Panc1 (cell line): ENCODE data around the gene DYNLRB2. TPM values are rescaled to one million over a fixed set of nuclear protein-coding genes. Genes with fewer than 3 reads are reported as not detected.

Experiments used
- ATAC-seq: fragments of 200-7000 bp; cut with Tn5 transposase; 2 replicates; pipeline ENCODE4 v1.9.1; 2020; ENCODE audit warnings: mild to moderate bottlenecking, moderate library complexity
- BruUV-seq: library from RNA; stranded (reverse); fragments of 400-500 nt; replicated peaks from 2 replicates; lab custom pipeline; 2021; lab: Mats Ljungman, UMichigan
- CTCF ChIA-PET: fragments of 300-600 bp; sonication (Branson Sonifier 250); formaldehyde crosslinking; loops from one replicate; lab custom pipeline; 2022; ENCODE audit warnings: antibody characterized with exemption; lab: Charles Lee
- POLR2A ChIA-PET: fragments of 300-600 bp; sonication (Branson Sonifier 250); formaldehyde crosslinking; loops from one replicate; lab custom pipeline; 2022; ENCODE audit warnings: antibody characterized with exemption; lab: Charles Lee
- DNase-seq: peaks from one replicate; pipeline ENCODE4 v3.0.0-alpha.2; 2010; ENCODE audit warnings: low read depth, low spot score
- H3K27ac ChIP-seq: 2 replicates; pipeline ENCODE4 v1.5.1; 2011; ENCODE audit warnings: mild to moderate bottlenecking, low read length, inconsistent platforms
- H3K27me3 ChIP-seq: fragments of 200-500 bp; sonication (Bioruptor generic); 2 replicates; pipeline ENCODE4 v1.6.0; 2014; ENCODE audit warnings: low read length, inconsistent platforms; ENCODE audit not compliant: control insufficient read depth, insufficient read depth
- H3K36me3 ChIP-seq: fragments of 200-500 bp; sonication (Bioruptor generic); 2 replicates; pipeline ENCODE4 v1.5.1; 2014; ENCODE audit warnings: inconsistent platforms, mild to moderate bottlenecking, low read length, moderate library complexity; ENCODE audit not compliant: control insufficient read depth, insufficient read depth
- H3K4me1 ChIP-seq: 2 replicates; pipeline ENCODE4 v1.5.1; 2011; ENCODE audit warnings: inconsistent platforms, mild to moderate bottlenecking, low read length, moderate library complexity; ENCODE audit not compliant: control insufficient read depth, insufficient read depth
- H3K4me3 ChIP-seq, 2 experiments: 2 replicates each; pipeline ENCODE4 v1.5.1; 2011 to 2012; ENCODE audit warnings: low read depth in 2 of 2, low read length in 2 of 2, mild to moderate bottlenecking in 2 of 2, inconsistent platforms in 1 of 2, moderate library complexity in 1 of 2
- H3K9me3 ChIP-seq: fragments of 200-500 bp; sonication (Bioruptor generic); 2 replicates; pipeline ENCODE4 v1.5.1; 2014; ENCODE audit warnings: low read depth, mild to moderate bottlenecking, inconsistent platforms, low read length, moderate library complexity; ENCODE audit not compliant: control insufficient read depth, insufficient read depth
- POLR2AphosphoS5 ChIP-seq: IDR thresholded peaks from 2 replicates; pipeline ENCODE4 v1.6.1; 2012; ENCODE audit warnings: mild to moderate bottlenecking, low read depth, low read length, moderate library complexity
- REST ChIP-seq, 2 experiments: IDR thresholded peaks; 2 replicates each; pipeline ENCODE4 v1.6.1; 2011 to 2012; ENCODE audit warnings: low read depth in 2 of 2, control low read depth in 1 of 2, low read length in 1 of 2, mild to moderate bottlenecking in 1 of 2, moderate library complexity in 1 of 2; ENCODE audit not compliant: insufficient read depth in 1 of 2
- SIN3A ChIP-seq: IDR thresholded peaks from 2 replicates; pipeline ENCODE4 v1.6.1; 2012; ENCODE audit warnings: low read depth, mild to moderate bottlenecking, low read length, moderate library complexity, borderline replicate concordance; ENCODE audit not compliant: insufficient read depth
- TCF7L2 ChIP-seq: IDR thresholded peaks from 2 replicates; pipeline ENCODE4 v1.6.1; 2011; ENCODE audit warnings: mild to moderate bottlenecking, low read depth, low read length, inconsistent platforms
- in situ Hi-C: cut with HindIII; loops from 2 replicates; pipeline ENCODE4 v1.10.0; 2016; ENCODE audit warnings: low sequenced_read_pairs, low pct_unique_long_range_greater_than_20kb
- intact Hi-C: fragments of 100-400 bp; cut with micrococcal nuclease; formaldehyde crosslinking; loops from one replicate; pipeline ENCODE4 v1.10.0; 2022; ENCODE audit not compliant: unreplicated experiment
- total RNA-seq: library from RNA; stranded (reverse); gene quantifications from one replicate; pipeline ENCODE4 v1.2.1, GENCODE V29; 2021; ENCODE audit not compliant: unreplicated experiment
- TF ChIP-seq, protein P1 (sequence below): fragments of 450-650 bp; IDR thresholded peaks from 2 replicates; pipeline ENCODE4 v1.5.1; 2017; ENCODE audit warnings: mild to moderate bottlenecking

Gene DYNLRB2
- total RNA-seq, 1 experiment from 2014 or later: not detected

DNA sequence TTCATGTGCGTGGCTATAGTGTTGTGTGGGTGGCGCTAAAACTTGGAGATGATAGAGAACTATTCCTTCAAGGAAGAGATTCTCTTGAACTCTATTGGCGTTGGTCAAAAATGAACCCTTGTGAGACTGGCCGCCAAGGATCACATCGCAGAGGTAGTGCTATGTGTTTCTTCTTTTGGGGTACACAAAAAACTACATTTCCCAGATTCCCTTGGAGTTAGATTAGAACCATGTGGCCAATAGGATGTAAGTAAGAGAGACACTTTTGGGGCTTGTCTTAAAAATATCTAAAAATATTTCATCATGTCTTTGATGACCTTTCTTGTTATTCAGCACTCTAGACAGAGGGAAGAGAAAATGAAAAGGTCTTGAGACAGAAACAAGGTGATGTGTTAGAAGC lies 25.4 kb upstream of the DYNLRB2 start:
- H3K4me3 ChIP-seq: no peak overlapping the region
- ChIA-PET POLR2A (no interaction called here), CTCF (no interaction called here)
- no peaks in the 10 kb centered on the region; the same call in 1 of the 2 replicates for H3K27me3 ChIP-seq
- no peaks in the 10 kb centered on the region for H3K9me3 ChIP-seq
- no peaks in the 10 kb centered on the region for H3K4me1 ChIP-seq
- in situ Hi-C loops (no loop called here), intact Hi-C loops (no loop called here)
- BruUV-seq: no TSS peak
- no peak for TF ChIP-seq TCF7L2
- TF ChIP-seq, protein P1, sequence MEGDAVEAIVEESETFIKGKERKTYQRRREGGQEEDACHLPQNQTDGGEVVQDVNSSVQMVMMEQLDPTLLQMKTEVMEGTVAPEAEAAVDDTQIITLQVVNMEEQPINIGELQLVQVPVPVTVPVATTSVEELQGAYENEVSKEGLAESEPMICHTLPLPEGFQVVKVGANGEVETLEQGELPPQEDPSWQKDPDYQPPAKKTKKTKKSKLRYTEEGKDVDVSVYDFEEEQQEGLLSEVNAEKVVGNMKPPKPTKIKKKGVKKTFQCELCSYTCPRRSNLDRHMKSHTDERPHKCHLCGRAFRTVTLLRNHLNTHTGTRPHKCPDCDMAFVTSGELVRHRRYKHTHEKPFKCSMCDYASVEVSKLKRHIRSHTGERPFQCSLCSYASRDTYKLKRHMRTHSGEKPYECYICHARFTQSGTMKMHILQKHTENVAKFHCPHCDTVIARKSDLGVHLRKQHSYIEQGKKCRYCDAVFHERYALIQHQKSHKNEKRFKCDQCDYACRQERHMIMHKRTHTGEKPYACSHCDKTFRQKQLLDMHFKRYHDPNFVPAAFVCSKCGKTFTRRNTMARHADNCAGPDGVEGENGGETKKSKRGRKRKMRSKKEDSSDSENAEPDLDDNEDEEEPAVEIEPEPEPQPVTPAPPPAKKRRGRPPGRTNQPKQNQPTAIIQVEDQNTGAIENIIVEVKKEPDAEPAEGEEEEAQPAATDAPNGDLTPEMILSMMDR: no peak
- no peak for TF ChIP-seq REST (IDR thresholded peaks at IDR 0.05; ENCODE audit: insufficient read depth in 1 of 2, low read depth in 2 of 2, low read length in 1 of 2)
- no peak for TF ChIP-seq SIN3A
- TF ChIP-seq POLR2AphosphoS5: no peak
- H3K27ac ChIP-seq: no peak overlapping the region
- no peak for ATAC-seq
- no peaks in the 10 kb centered on the region for H3K36me3 ChIP-seq
- no peak for DNase-seq

DNA sequence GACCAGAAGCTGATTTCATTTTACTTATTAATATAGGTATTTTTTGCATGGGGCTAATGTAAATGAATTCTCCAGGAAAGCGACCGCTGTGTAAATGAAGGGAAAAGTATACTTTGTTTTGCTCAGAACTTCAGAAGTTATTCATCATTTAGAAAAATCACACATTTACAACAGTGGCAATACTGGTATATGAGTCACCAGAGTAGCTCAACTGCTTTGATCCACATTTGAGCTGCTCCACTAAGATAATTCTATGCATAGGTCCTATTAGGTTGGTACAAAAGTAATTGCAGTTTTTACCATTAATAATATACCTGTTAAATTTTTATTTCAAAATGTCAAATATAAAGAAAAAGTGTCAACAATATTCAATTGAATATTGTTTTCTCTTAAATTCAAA lies 22.9 kb upstream of the DYNLRB2 start:
- POLR2A ChIA-PET: no interaction called here
- no peak for TF ChIP-seq POLR2AphosphoS5
- no peak for TF ChIP-seq REST (IDR thresholded peaks at IDR 0.05; ENCODE audit: insufficient read depth in 1 of 2, low read depth in 2 of 2, low read length in 1 of 2)
- TF ChIP-seq, protein P1: no peak
- no peak for TF ChIP-seq TCF7L2
- TF ChIP-seq SIN3A: no peak
- intact Hi-C loops (no loop called here), in situ Hi-C loops (no loop called here)
- no peaks in the 10 kb centered on the region for H3K4me1 ChIP-seq
- no peaks in the 10 kb centered on the region for H3K9me3 ChIP-seq
- H3K27ac ChIP-seq: no peak overlapping the region
- no TSS peak for BruUV-seq
- no peak overlapping the region for H3K4me3 ChIP-seq
- no peak for DNase-seq
- no peak for ATAC-seq
- CTCF ChIA-PET: no interaction called here
- no peaks in the 10 kb centered on the region for H3K36me3 ChIP-seq
- H3K27me3 ChIP-seq: no peaks in the 10 kb centered on the region
